ENCODE data around the gene LSS.

LSS gene

GRCh38 chr21:46218906-46219590 is 9.5 kb downstream of the LSS start:
- DNase-seq (ENCODE audit: low spot score): no peak

- no peak for DNase-seq (ENCODE audit: low spot score)
Observed at GRCh38 chr21:46217511-46218196, 10.9 kb downstream of the LSS start.

DNA sequence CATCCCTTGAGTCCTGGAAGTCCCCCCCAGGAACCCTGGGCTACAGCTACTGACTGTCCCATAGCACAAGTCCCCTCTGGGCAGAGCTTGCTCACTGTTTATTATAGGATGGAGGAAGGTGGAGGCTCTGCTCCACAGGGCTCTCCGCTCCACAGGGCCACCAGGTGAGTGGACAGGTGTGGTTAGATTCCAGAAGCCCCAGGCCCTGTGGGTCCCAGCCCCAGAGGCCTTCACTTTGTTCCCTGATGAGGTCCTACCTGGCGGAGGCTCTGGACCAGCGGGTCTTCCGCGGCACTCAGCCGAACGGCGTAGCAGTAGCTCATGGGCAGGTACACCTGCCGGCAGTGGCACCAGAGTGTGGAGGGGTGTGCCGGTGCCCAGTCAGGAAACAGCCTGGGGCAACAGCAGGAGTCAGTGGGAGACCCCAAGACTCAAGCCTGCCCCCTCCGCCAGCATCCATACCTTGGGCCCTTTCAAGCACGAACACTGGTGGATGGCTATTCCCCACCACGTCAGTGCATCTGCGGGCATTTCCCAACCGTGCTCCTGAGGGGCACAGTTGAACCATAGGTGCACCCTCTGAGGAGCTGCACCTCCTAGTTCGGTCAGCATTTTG is 12.3 kb downstream of the LSS start:
- no peak for DNase-seq (ENCODE audit: low spot score)

- no peak for DNase-seq (ENCODE audit: low spot score)
Observed at GRCh38 chr21:46215436-46216131, 13.0 kb downstream of the LSS start.

DNA sequence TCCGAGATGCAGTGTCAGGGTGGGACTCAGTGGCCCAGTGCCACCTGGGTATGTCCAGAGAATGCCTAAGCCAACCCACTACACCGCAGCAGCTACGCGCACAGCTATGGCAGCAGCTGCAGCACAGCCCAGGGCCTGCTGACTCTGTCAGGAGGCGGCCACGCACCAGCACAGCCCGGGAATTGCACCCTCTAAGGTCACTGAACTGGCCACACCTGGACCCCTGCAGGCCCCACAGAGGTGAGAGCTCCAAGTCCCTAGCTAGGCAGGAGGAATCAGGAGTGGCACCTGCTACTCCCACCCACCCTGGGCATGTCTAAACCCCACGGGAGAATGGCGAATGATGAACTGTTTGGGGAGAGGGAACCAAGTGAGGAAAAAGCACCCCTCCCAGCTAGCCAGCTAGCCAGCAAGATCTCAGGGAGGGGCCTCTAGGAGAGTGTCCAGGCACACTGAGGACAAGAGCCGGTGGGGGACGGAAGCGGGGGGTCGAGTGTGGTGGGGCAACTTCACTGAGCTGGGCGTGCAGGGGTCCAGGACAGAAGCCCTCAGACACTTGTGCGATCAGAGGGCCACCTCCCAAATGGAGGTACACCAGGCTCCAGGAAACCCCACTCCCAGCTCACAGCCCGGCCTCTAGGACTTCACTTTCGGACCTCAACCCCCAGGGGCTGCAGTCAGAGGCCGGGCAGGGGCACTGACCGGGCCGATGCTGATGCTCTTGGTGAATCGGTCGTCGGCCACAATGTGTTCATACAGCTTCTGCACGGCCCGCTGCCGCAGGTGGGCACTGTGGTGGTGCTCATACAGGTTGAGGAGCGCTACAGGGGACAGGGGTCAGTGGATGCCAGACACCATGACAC is 13.9 kb downstream of the LSS start:
- no peak for DNase-seq (ENCODE audit: low spot score)

GRCh38 chr21:46213620-46214286 is 14.8 kb downstream of the LSS start:
- DNase-seq (ENCODE audit: low spot score): peak; percentile 14

GRCh38 chr21:46212721-46213484 is 15.7 kb downstream of the LSS start:
- no peak for DNase-seq (ENCODE audit: low spot score)

- DNase-seq (ENCODE audit: low spot score): no peak
Observed at GRCh38 chr21:46211786-46212720, 16.5 kb downstream of the LSS start.

DNA sequence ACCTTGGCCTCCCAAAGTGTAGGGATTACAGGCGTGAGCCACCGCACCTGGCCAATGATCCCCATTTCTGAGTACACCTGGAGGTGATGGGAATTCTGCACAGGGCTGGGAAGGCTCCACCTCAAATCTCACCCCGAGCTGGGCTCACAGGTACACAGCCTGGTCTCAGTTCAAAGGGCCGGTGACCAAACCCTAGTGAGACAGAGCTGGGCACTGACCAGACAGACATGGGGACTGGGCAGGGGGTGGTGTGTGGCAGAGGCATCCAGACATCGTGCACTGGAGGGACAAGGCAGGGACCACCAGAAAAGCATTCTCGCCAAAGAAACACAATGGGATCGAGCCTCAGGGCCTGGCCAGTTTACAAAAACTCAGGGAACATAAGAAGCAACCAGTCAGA is 17.2 kb downstream of the LSS start:
- DNase-seq (ENCODE audit: low spot score): no peak

DNA sequence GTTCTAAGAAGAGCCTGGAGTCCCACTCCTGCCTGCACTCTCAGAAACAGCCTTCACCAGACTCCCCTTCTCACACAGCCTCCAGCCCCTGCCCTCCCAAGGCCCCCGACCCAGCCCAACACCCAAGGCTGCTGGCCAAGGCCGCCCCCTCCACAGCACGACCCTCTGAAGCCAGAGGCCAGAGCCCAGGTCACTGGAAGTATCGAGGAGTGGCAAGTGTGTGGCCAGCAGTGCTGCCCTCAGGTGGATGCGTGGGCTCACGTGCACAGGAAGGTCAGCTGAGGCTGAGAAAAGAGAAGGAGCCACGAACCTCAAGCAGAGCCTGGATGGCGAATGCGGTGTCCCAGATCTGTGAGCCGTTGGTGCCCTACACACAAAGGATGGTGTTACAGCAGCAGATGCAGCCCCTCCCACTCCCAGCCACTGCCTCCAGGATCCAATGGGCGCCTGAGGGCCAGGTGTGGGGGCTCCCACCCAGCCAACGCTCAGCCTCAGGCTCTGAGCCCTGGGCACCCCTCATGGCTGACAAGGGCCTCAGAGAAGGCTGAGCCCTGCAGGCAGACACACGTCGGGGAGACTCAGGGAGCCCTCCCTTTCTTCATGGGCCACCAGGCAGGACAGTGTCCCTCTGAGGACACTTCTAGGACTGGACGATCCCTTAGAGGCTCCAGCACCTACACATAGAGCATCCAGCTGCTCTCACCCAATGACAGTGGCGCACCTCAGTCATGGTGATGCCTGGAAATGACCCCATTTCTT is 18.0 kb downstream of the LSS start:
- DNase-seq (ENCODE audit: low spot score): no peak

DNA sequence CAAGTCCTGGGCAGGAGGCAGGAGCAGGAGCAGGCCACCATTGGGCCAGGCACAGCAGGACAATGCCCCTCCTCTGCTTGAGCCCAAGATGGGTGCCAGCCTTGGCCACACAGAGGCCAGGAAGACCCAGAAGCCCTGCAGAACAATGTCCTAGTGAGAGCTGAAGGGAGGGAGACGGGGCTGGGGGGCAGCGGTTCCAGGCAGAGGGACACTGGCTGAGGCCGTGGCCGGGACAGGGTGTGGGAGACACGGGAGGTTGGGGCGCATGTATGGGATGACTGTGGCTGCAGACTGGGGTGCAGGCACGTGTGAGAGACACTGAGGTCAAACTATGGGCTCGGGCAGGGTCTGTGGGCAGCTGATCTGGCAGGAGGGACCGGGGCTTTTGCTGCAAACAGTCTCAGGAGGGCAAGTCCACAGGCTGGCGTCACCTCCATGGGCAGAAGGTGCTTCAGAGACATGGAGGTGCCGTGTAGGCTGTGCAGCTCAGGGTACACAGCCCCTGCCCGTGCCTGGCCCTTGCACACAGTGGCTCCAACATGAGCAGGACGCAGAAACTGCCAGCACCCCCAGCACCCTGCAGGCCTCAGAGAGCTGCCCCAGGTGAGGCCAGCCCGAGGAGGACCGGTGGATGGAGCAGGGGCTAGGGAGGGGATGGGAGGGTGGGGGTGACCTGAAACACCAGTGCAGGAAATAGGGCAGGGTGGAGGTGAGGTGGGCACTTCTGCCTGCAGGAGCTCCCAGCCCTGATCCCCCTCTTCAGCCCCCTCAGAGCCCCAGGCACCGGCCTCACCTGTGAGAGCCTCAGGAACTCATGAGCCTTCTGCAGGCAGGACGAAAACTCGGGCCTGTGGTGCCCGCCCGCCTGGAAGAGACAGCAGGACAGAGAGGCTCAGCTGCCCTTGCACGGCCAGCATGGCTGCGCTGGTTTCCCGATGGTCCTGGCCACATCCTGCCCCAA is 19.5 kb downstream of the LSS start:
- DNase-seq (ENCODE audit: low spot score): no peak

DNA sequence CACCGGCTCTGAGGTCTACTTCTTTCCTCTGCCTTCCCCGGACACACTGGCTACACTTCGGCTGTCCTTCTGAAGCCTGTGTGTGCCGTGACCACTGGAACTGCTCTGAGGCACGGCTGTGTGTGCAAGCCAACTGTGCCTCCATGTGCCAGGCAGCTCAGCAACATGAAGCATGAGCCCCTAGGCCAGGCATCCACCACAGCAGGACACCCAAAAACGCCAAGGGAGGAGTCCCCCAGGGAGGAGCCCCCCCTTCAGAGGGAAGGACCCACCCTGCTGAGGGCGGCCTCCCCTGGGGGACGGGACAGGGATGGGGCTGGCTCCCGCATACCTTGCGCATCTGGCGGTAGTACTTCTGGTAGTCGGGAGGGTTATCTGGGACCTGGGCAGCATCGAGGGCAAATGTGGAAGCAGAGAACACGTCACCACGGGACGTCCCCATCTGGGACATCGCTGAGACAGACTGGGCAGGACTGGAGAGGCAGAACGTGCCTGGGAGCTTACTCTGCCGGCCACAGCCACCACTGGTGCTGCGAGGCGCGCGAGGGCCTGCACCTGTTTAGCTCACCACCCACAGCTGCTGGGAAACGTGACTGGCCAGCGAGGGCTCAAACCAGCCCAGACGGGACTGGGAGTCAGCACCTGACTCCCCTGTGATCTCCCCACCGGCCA is 20.5 kb downstream of the LSS start:
- no peak for DNase-seq (ENCODE audit: low spot score)

- no peak for DNase-seq (ENCODE audit: low spot score)
Observed at GRCh38 chr21:46207006-46207919, 21.3 kb downstream of the LSS start.

GRCh38 chr21:46206163-46207005 is 22.2 kb downstream of the LSS start:
- no peak for DNase-seq (ENCODE audit: low spot score)

DNA sequence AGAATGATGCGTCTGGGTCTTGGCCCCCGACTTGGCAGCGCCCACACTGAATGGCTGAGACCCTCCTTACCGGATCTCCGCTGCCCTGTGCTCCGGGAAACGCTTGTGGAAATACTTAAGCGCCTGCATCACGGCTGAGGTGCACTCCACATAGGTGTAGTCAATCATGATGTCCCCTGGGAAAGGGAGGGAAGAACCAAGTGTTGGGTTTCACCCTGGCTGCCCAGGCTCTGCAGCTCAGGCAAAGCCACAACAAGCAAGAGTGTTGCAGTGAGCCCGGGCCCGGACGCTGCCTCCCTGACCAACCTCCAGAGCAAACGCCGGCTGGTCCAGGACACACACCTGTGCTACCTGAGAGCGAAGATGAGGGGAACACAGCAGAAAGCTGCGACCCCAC is 22.8 kb downstream of the LSS start:
- no peak for DNase-seq (ENCODE audit: low spot score)

Data from cerebellar cortex (tissue), 1 donor.